ENCODE measurements around the gene WHAMM. TPM values are rescaled to one million over a fixed set of nuclear protein-coding genes. Genes with fewer than 3 reads are reported as not detected.

Gene WHAMM
- total RNA-seq, 2 donors from 2014 or later: 3.7 to 4.4 TPM

DNA sequence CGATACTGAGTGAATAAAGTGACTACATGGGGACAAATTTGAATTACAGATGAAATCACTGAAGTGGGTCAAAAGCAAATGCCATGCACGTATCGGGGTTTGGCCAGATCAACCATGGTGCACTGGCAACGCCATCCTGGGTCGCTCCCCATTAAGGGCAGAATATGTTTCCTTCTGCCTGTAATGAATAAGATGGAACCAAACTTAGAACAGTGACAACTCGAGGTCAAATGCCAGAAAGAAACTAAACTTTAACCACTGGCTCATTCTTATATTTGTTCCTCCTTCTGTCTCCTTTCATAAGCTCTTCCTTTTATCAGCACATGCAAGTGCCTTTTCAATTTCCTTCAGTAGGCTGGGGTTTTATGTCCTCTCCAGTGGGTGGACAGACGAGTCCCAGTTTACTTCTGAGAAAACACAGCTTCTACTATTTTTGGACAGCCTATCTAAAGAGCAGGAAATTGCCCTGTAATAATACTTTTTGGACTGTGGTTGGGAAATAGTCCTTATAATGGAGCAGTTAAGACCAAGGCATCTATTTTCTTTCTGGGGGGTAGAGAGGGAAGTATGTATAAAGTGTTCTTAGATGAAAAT is 61.4 kb downstream of the WHAMM start:
- Histone ChIP-seq H3K27ac (ENCODE audit: low read depth, low read length) (no peak overlapping the region), H3K27me3 (ENCODE audit: control insufficient read depth, insufficient read depth, low read length, poor library complexity, severe bottlenecking) (no peaks in the 10 kb centered on the region), H3K9ac (ENCODE audit: extremely low read depth, low read length, poor library complexity, severe bottlenecking) (no peak overlapping the region), H3K4me3 (ENCODE audit: low read length) (no peak overlapping the region), H3K36me3 (ENCODE audit: control insufficient read depth, insufficient read depth, low read length) (peaks cover 29% of the 10 kb centered on the region), H3K4me1 (ENCODE audit: control insufficient read depth, insufficient read depth, low read length) (peaks cover 12% of the 10 kb centered on the region), H3K9me3 (ENCODE audit: control insufficient read depth, low read length) (no peaks in the 10 kb centered on the region)
- Mint-ChIP-seq H3K27ac (no peak overlapping the region), H3K9me3 (no peaks in the 10 kb centered on the region), H3K4me3 (no peak overlapping the region), H3K27me3 (ENCODE audit: insufficient read depth) (no peaks in the 10 kb centered on the region), H3K36me3 (ENCODE audit: low read depth) (peaks cover 46% of the 10 kb centered on the region), H3K4me1 (peaks cover 18% of the 10 kb centered on the region)
- TF ChIP-seq, protein P1, sequence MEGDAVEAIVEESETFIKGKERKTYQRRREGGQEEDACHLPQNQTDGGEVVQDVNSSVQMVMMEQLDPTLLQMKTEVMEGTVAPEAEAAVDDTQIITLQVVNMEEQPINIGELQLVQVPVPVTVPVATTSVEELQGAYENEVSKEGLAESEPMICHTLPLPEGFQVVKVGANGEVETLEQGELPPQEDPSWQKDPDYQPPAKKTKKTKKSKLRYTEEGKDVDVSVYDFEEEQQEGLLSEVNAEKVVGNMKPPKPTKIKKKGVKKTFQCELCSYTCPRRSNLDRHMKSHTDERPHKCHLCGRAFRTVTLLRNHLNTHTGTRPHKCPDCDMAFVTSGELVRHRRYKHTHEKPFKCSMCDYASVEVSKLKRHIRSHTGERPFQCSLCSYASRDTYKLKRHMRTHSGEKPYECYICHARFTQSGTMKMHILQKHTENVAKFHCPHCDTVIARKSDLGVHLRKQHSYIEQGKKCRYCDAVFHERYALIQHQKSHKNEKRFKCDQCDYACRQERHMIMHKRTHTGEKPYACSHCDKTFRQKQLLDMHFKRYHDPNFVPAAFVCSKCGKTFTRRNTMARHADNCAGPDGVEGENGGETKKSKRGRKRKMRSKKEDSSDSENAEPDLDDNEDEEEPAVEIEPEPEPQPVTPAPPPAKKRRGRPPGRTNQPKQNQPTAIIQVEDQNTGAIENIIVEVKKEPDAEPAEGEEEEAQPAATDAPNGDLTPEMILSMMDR (conservative IDR thresholded peaks at IDR 0.05): no peak
- no peak for DNase-seq
- 93 to 94% methylated on average over 7 of the region's 7 CpGs for WGBS, 2 experiments (ENCODE audit: insufficient coverage in 1 of 2, insufficient read length in 1 of 2)

DNA sequence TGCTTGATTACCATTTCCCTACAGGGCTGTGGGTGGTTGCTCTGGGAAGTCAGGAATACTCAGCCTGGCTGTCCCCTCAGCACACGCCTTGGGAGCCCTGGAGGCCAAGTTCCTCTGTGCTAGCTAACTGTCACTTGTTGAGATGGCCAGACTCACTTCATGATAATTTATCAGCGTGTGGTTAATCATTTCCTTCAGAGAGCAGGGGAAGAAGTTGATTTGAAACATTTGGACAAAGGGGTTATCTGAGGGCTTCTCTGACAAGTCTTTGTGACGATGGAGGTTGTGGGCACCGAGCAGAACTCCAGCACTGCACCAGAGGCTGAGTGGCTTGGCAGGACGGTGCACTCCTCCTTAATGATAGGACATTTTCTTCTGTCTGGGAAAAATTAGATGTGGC is 61.9 kb downstream of the WHAMM start:
- Mint-ChIP-seq H3K36me3 (ENCODE audit: low read depth) (peaks cover 41% of the 10 kb centered on the region), H3K4me3 (no peak overlapping the region), H3K27me3 (ENCODE audit: insufficient read depth) (no peaks in the 10 kb centered on the region), H3K4me1 (peaks cover 18% of the 10 kb centered on the region), H3K9me3 (no peaks in the 10 kb centered on the region), H3K27ac (no peak overlapping the region)
- H3K4me1 ChIP-seq (ENCODE audit: control insufficient read depth, insufficient read depth, low read length): peaks cover 12% of the 10 kb centered on the region
- 90 to 98% methylated on average over 5 of the region's 5 CpGs for WGBS, 2 experiments (ENCODE audit: insufficient coverage in 1 of 2, insufficient read length in 1 of 2)
- H3K4me3 ChIP-seq (ENCODE audit: low read length): no peak overlapping the region
- no peaks in the 10 kb centered on the region for H3K9me3 ChIP-seq (ENCODE audit: control insufficient read depth, low read length)
- no peak for DNase-seq
- TF ChIP-seq, protein P1 (conservative IDR thresholded peaks at IDR 0.05): no peak
- H3K36me3 ChIP-seq (ENCODE audit: control insufficient read depth, insufficient read depth, low read length): peaks cover 29% of the 10 kb centered on the region
- no peak overlapping the region for H3K9ac ChIP-seq (ENCODE audit: extremely low read depth, low read length, poor library complexity, severe bottlenecking)
- H3K27ac ChIP-seq (ENCODE audit: low read depth, low read length): no peak overlapping the region
- no peaks in the 10 kb centered on the region for H3K27me3 ChIP-seq (ENCODE audit: control insufficient read depth, insufficient read depth, low read length, poor library complexity, severe bottlenecking)

DNA sequence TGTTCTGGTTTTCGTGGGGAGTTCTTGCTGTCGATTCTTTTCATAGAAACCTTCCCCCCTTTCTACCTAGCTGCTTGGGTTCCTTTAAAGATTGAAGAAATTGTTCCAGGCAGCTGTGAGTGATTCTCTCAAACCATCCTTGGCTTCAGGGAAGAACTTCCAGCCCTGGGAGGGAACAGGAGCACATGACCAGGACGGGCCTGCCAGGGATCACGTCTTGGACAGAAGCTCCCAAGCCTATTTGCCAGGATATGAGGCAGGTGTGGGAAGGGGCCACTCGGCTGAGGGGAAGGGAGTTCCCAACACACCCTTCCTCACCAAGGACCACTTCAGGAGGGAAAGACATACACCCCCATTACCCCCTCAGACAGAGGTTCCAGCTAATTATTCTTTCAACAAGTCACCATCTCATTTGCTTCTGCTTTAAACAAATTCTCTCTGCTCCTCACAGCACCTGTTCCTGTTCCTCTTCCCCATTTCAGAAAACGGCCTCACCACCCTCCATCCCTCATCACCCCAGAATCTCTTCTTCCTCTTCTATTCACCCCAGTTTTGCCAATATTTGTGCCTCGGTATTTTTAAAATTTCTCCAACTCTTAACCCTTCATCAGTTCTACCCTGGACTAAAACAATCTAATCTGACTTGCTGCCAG is 62.5 kb downstream of the WHAMM start:
- peaks cover 6% of the 10 kb centered on the region for H3K4me1 ChIP-seq (ENCODE audit: control insufficient read depth, insufficient read depth, low read length)
- Mint-ChIP-seq H3K27ac (no peak overlapping the region), H3K27me3 (ENCODE audit: insufficient read depth) (no peaks in the 10 kb centered on the region), H3K9me3 (no peaks in the 10 kb centered on the region), H3K36me3 (ENCODE audit: low read depth) (peaks cover 38% of the 10 kb centered on the region), H3K4me3 (no peak overlapping the region), H3K4me1 (peaks cover 18% of the 10 kb centered on the region)
- TF ChIP-seq, protein P1 (conservative IDR thresholded peaks at IDR 0.05): no peak
- H3K27ac ChIP-seq (ENCODE audit: low read depth, low read length): no peak overlapping the region
- no peak overlapping the region for H3K4me3 ChIP-seq (ENCODE audit: low read length)
- no peaks in the 10 kb centered on the region for H3K9me3 ChIP-seq (ENCODE audit: control insufficient read depth, low read length)
- no peak overlapping the region for H3K9ac ChIP-seq (ENCODE audit: extremely low read depth, low read length, poor library complexity, severe bottlenecking)
- no peaks in the 10 kb centered on the region for H3K27me3 ChIP-seq (ENCODE audit: control insufficient read depth, insufficient read depth, low read length, poor library complexity, severe bottlenecking)
- WGBS, 2 experiments (ENCODE audit: insufficient coverage in 1 of 2, insufficient read length in 1 of 2): 88 to 91% methylated on average over 4 to 7 of the region's 7 CpGs
- no peak for DNase-seq
- H3K36me3 ChIP-seq (ENCODE audit: control insufficient read depth, insufficient read depth, low read length): peaks cover 29% of the 10 kb centered on the region
